ENCODE data around the gene ID2. TPM values are rescaled to one million over a fixed set of nuclear protein-coding genes. Genes with fewer than 3 reads are reported as not detected.

The ID2 gene
- total and polyA plus RNA-seq, 2 of the 13 experiments (the other 11 are each of a cell fraction or from before 2014, with no cell fraction given), result 214 to 719 TPM

- TF ChIP-seq AGO2 (optimal IDR thresholded peaks at IDR 0.05; ENCODE audit: low read depth, low read length) (peak; percentile 85), MEF2D (CRISPR knock-in tag; IDR thresholded peaks at IDR 0.05) (0 out of 2 replicates have a peak, but pooled peaks have one; percentile 24), ADNP (CRISPR knock-in tag; IDR thresholded peaks at IDR 0.05) (no peak), ZNF619 (CRISPR knock-in tag; IDR thresholded peaks at IDR 0.05) (no peak), HMG20A (CRISPR knock-in tag; IDR thresholded peaks at IDR 0.05; ENCODE audit: borderline replicate concordance) (no peak; the same call in 1 of the 2 replicates), MTA1 (CRISPR knock-in tag; IDR thresholded peaks at IDR 0.05; ENCODE audit: borderline replicate concordance) (peak; percentile 87), ZNF784 (CRISPR knock-in tag; IDR thresholded peaks at IDR 0.05; ENCODE audit: borderline replicate concordance) (peak; percentile 88; the same call in 1 of the 2 replicates), ZKSCAN5 (CRISPR knock-in tag; IDR thresholded peaks at IDR 0.05) (no peak), ZBTB10 (CRISPR knock-in tag; IDR thresholded peaks at IDR 0.05; ENCODE audit: borderline replicate concordance) (peak; percentile 59; the same call in 1 of the 2 replicates), U2AF1 (optimal IDR thresholded peaks at IDR 0.05; ENCODE audit: low read depth, low read length) (no peak), ZNF224 (CRISPR knock-in tag; IDR thresholded peaks at IDR 0.05) (0 out of 2 replicates have a peak, but pooled peaks have one; percentile 37), KLF11 (CRISPR knock-in tag; IDR thresholded peaks at IDR 0.05) (no peak), POLR2A (IDR thresholded peaks at IDR 0.05; ENCODE audit: insufficient read depth in 1 of 2, low read depth in 2 of 2, low read length in 2 of 2) (no peak; a peak in 1 of 4 replicates), HOMEZ (CRISPR knock-in tag; IDR thresholded peaks at IDR 0.05; ENCODE audit: low read depth) (no peak), SNAPC2 (CRISPR knock-in tag; IDR thresholded peaks at IDR 0.05) (peak; percentile 73; the same call in 1 of the 2 replicates), ZNF441 (CRISPR knock-in tag; IDR thresholded peaks at IDR 0.05; ENCODE audit: borderline replicate concordance) (peak; percentile 42; the same call in 1 of the 2 replicates), ZFP36L2 (CRISPR knock-in tag; IDR thresholded peaks at IDR 0.05) (no peak), STAG1 (CRISPR knock-in tag; IDR thresholded peaks at IDR 0.05) (peak; percentile 23), PHF8 (CRISPR knock-in tag; IDR thresholded peaks at IDR 0.05) (peak; percentile 67), MXD4 (CRISPR knock-in tag; IDR thresholded peaks at IDR 0.05) (no peak), DNMT3B (CRISPR knock-in tag; conservative IDR thresholded peaks at IDR 0.05) (no peak), NCOR1 (IDR thresholded peaks at IDR 0.05; ENCODE audit: borderline replicate concordance, low read length) (peak; percentile 76; the same call in 1 of the 2 replicates), MAF1 (CRISPR knock-in tag; IDR thresholded peaks at IDR 0.05; ENCODE audit: borderline replicate concordance) (peak; percentile 46; the same call in 1 of the 2 replicates), ZNF580 (CRISPR knock-in tag; IDR thresholded peaks at IDR 0.05; ENCODE audit: borderline replicate concordance, low read depth) (no peak)
Observed at GRCh38 chr2:8678731-8679566, 2.9 kb upstream of the ID2 start (continued).

Measured in HepG2 (cell line).